Left lobe of liver (tissue), 2 donors: ENCODE measurements around the gene NFATC4. TPM values are rescaled to one million over a fixed set of nuclear protein-coding genes. Genes with fewer than 3 reads are reported as not detected.

Source experiments
- ATAC-seq: fragments of 200-7000 bp; cut with Tn5 transposase; one replicate; pipeline ENCODE4 v1.9.1; 2020; ENCODE audit warnings: mild to moderate bottlenecking, moderate library complexity
- DNase-seq: peaks from one replicate; pipeline ENCODE4 v3.0.0-alpha.2; 2020; ENCODE audit warnings: low spot score
- total RNA-seq: library from RNA; stranded (reverse); gene quantifications from one replicate; pipeline ENCODE4 v1.2.1, GENCODE V29; 2021
- donor health status: DM: no; HTN: no; CAD: no; lungs with moderate emphysema.
- donor health status: DM: no; HTN: yes; CAD: no.

The NFATC4 gene
- total RNA-seq, 1 donor from 2014 or later: 1.4 TPM

DNA sequence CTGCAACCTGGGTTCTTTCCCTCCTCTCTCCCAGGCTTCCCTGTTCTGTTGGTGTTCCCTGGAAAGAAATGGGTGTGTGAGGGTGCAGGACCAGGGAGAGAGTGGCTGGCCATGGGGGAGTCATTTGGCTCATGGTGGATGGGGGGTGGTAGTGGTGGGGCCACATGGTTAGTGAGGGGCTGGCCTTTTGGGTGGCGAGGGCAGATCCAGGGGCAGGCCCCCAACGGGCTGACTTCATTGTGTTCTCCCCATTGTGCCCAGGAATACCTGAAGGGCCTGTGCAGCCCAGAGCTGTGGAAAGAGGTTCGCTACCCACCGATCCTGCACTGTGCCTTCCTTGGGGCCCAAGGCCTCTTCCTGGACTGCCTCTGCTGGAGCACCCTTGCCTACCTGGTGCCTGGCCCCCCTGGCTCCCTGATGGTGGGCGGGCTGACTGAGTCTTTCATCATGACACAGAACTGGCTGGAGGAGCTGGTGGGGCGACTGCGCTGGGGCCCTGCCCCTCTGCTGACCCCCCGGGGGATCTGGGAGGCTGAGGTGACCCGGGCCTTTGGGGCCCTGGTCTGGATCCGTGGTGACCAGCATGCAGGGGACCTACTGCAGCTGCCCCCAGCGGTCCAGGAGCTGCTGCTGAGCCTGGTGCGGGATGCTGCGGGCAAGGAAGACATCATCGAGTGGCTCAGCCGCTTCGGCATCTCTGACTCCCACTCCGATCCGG is 39.8 kb downstream of the NFATC4 start:
- no peak for DNase-seq
- no peak for ATAC-seq

DNA sequence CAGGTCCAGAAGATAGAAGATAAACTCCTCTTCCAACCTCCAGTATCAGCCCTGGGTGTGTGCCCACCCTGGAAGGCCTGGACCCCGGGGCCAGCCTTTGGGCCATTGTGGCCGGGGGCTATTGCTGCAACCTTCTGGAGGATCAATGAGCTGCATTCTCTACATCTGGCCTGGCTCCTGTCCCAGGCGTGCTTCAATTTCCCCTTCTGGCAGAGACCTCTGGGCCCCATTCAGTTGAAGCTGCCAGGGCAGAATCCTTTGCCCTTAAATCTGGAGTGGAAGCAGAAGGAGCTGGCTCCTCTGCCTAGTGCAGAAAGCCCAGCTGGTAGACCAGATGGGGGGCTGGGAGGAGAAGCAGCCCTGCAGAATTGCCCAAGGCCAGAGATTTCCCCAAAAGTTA is 40.8 kb downstream of the NFATC4 start:
- DNase-seq (no peak), ATAC-seq (no peak)

DNA sequence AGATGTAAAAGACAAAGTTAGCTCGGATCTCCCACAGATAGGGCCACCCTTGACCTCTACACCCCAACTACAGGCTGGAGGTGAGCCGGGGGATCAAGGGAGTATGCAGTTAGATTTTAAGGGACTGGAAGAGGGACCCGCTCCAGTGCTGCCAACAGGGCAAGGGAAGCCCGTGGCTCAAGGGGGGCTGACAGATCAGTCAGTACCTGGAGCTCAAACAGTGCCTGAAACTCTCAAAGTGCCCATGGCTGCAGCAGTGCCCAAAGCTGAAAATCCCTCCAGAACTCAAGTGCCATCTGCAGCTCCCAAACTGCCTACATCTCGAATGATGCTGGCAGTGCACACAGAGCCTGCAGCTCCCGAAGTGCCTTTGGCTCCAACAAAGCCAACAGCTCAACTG is 41.2 kb downstream of the NFATC4 start:
- ATAC-seq (no peak), DNase-seq (no peak)

DNA sequence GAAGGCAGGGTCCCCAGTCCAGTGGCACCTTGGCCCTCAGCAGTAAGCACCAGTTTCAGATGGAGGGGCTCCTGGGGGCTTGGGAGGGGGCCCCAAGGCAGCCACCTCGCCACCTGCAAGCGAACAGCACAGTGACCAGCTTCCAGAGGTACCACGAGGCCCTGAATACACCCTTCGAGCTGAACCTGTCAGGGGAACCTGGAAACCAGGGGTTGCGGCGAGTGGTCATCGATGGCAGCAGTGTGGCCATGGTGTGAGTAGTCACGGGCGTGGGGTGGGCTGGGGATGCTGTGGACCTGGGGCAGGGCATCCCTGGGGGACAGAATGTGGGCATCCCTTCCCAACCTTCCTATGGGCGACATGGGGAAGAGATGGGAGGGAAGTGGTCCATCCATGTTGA is 42.0 kb downstream of the NFATC4 start:
- no peak for DNase-seq
- ATAC-seq: no peak

DNA sequence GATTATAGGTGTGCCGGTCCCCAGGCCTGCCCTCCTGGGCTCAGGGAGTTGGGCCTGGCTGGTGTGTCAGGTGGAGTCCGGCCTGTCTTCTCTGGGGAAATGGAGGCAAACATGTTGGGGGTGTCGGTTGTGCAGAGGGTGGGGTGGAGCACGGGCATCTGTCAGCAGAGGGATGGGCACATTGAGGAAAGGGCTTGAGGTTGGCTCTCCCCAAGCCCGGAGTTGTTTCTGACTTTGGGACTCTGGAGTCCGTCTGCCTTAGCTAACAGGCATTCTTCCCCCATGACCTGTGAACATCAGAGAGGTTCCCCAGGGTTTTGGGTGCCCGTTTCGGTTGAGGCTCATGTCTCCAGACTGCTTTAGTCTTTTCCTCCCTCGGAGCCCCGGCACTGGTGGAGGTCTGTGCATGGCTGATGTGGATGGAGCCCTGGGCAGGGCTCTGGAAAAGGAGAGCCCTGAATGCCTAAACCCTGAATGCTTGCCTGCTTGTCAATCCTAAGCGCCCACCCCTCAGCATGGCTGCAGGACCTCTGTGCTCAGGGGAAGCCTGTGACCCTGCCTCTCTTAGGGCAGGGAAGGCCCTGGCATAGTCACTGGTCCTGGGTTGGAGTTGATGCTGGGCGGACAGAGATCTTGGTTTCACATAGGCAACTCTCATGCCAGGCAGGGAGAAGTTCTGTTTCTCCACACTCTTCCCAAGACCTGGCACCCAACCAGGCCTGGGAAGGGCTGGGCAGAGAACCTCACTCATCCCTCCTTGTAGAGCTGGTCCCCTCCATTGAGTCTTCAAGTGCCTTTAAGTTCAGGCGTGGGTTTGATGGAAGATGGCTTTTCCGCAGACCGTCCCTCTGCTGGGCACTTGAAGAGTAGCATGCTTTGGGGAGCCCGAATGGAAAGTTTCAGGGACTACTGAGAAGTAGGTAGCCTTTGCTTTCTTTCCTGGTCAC is 43.7 kb downstream of the NFATC4 start:
- ATAC-seq (peak; percentile 82), DNase-seq (no peak)

DNA sequence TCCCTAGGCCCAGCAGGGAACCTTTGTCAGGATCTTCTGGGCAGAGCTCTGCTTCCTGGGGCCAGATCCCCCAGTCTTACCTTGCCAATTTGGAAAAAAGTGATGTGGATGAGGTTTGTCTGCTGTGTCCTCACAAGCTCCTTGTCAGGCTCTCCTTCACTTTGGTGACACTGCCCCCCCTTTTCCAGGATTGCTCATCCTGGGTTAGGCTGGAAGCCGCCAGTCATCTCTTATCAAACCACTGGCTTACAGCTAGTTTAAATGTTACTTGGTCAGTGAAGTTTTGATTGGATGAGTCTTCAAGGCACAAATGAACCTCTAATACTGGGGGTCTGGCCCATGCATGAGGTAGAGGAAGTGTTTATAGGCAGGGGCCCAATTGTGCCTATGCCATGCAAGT is 46.1 kb downstream of the NFATC4 start:
- no peak for ATAC-seq
- no peak for DNase-seq

DNA sequence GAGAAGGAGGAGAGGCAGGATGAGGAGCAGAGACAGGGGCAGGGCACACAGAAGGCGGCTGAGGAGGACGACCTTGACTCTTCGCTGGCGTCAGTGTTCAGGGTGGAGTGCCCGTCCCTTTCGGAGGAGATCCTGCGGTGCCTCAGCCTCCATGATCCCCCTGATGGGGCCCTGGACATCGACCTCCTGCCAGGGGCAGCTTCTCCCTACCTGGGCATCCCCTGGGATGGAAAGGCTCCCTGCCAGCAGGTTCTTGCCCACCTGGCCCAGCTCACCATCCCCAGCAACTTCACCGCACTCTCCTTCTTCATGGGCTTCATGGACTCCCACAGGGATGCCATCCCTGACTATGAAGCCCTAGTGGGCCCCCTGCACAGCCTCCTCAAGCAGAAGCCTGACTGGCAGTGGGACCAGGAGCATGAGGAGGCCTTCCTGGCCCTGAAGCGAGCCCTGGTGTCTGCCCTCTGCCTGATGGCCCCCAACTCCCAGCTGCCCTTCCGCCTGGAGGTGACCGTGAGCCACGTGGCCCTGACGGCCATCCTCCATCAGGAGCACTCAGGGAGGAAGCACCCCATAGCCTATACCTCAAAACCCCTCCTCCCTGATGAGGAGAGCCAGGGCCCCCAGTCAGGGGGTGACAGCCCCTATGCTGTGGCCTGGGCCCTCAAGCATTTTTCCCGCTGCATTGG is 46.9 kb downstream of the NFATC4 start:
- ATAC-seq: no peak
- DNase-seq: no peak

DNA sequence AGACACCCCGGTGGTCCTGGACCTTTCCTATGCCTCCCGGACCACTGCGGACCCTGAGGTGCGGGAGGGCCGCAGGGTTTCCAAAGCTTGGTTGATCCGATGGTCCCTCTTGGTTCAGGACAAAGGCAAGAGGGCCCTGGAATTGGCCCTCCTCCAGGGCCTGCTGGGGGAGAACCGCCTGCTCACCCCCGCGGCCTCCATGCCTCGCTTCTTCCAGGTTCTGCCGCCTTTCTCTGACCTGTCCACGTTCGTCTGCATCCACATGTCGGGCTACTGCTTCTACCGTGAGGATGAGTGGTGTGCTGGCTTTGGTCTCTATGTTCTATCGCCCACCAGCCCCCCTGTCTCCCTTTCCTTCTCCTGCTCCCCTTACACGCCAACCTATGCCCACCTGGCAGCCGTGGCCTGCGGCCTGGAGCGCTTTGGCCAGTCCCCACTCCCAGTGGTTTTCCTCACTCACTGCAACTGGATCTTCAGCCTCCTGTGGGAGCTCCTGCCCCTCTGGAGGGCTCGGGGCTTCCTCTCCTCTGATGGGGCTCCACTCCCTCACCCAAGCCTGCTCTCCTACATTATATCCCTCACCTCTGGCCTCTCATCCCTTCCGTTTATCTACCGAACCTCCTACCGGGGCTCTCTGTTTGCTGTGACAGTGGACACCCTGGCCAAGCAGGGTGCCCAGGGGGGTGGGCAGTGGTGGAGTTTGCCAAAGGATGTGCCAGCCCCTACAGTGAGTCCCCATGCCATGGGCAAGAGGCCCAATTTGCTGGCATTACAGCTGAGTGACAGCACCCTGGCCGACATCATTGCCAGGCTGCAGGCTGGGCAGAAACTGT is 47.7 kb downstream of the NFATC4 start:
- no peak for DNase-seq
- ATAC-seq: no peak

DNA sequence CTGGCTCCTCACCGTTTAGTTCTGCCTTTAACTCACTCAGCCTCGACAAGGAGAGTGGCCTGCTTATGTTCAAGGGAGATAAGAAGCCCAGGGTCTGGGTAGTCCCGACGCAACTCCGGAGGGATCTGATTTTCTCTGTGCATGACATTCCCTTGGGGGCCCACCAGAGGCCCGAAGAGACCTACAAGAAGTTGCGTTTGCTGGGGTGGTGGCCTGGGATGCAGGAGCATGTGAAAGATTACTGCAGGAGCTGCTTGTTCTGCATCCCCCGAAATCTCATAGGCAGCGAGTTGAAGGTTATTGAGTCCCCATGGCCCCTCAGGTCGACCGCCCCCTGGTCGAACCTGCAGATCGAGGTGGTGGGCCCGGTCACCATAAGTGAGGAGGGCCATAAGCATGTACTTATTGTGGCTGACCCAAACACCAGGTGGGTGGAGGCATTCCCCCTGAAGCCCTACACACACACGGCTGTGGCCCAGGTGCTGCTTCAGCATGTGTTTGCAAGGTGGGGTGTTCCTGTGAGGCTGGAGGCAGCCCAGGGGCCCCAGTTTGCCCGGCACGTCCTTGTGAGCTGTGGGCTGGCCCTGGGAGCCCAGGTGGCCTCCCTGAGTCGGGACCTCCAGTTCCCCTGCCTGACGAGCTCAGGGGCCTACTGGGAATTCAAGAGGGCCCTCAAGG is 48.4 kb downstream of the NFATC4 start:
- no peak for ATAC-seq
- no peak for DNase-seq

DNA sequence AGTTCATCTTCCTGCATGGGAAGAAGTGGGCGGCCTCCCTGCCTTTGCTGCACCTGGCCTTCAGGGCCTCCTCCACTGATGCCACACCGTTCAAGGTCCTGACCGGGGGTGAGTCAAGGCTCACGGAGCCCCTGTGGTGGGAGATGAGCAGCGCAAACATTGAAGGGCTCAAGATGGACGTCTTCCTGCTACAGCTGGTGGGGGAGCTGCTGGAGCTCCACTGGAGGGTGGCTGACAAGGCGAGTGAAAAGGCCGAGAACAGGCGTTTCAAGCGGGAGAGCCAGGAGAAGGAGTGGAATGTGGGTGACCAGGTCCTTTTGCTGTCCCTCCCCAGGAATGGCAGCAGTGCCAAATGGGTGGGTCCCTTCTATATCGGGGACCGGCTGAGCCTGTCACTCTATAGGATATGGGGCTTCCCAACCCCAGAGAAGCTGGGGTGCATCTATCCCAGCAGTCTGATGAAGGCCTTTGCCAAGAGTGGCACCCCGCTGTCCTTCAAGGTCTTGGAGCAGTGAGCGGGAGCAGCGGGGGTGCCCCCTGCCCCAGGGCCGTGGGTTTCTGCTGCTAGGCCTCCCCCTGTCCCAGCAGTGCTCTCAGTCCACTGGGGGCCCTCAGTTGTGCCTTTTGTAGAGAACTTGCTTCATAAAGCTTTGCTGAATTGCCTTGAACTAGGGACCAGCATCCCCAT is 49.1 kb downstream of the NFATC4 start:
- ATAC-seq: no peak
- DNase-seq: no peak

DNA sequence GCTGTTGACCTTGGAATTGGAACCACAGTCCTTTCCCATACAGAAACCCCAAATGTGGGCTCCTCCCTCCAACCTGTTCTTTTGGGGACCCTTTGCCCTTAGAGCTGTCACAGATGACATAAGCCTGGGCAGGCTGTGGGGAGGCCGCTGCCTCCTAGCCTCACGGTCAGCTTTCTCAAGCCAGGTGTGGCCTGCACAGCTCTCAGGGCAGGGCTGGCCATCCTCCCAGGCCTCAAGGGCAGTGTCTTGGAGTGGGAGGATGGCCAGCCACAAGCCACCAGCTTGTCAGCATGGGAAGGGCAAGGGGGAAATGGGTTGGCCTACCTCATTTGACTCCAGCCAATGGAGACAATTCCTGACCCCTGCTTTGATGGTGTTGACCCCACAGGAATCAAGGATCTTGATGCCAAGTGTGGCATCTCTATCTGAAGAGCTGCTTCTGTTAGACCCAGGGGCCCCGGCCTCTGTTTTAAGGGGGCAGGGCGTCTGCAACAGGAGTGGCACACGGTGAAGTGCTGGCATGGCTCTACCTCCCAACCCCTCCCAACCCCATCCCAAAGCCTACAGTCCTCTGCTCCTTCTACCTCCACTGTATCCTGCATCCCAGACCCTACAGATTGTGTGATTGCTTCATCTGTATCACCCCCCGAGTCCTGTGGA is 50.0 kb downstream of the NFATC4 start:
- ATAC-seq (no peak), DNase-seq (no peak)

DNA sequence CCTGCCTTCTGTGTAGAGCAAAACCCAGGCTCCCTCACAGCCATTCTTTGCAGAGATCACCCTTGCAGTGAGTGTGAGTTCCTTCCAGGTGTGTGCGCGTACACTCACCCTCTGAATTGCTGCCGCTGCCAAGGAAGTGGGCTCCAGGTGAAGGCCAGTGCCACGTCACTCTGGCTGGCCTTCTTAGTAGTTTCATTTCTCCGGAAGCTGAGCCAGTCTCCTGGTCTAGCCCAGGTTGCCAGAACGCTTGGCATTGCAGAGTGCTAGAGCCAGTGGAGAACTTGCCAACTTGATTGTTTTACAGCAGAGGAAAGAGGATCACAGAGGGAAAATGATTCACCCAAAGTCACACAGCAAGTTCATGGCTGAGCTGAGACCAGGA is 50.5 kb downstream of the NFATC4 start:
- DNase-seq: peak; percentile 77
- peak; percentile 89 for ATAC-seq

DNA sequence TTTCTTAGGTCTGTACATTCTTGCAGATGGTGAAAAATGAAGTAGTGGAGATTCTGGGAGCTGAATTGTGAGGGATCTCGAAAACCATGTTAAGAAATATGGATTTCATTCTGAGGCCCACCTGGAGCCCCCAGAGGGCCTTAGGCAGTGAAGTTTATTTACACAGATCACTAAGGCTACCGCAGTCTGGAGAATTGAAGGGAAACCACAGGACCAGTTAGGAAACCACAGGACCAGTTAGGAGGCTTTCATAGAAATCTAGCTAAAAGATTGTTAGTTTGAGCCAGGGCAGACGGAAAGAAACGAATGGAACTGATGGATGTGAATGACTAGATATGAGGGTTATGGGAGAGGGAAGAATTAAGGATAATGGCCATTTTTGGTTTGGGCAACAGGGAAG is 54.3 kb downstream of the NFATC4 start:
- no peak for DNase-seq
- no peak for ATAC-seq

DNA sequence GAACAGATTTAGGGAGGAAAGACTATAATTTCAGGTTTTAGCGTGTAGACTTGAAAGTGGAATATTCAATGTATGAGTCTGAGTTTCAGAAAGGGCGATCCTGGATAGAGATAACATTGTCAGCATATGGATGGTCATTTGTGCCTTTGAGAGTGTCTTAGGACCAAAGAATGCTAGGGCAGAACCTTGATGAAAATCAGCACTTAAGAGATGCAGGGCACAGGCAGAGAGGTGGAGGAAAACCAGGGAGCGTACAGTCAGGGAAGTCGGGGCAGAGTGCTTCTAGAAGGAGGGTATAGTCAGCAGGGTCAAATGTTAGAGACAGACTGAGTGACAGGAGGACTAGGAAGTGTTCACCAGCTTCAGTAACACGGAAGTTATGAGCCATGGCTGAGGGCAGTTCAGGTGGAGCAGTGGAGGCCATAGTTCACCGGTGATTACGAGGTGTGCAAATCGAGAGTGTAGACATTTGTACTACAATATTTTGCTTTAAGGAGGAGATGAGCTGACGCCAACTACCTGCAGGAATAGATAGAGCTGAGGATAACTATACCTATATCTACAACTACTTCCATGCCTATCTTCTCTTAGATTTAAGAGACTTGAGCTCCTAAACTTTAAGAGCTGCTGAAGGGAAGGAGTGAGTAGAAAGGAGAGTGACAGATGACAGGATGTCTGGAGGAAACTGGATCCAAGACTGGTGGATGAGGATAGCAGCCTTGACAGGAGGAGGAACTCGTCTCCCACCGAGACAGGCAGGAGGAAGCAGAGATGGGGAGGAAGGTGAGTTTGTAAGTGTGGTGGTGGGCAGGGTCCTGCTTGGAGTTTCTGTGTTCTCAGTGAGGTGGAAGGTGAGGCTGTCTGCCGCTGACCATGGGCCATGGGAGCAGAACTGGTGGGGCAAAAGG is 55.0 kb downstream of the NFATC4 start:
- no peak for ATAC-seq

DNA sequence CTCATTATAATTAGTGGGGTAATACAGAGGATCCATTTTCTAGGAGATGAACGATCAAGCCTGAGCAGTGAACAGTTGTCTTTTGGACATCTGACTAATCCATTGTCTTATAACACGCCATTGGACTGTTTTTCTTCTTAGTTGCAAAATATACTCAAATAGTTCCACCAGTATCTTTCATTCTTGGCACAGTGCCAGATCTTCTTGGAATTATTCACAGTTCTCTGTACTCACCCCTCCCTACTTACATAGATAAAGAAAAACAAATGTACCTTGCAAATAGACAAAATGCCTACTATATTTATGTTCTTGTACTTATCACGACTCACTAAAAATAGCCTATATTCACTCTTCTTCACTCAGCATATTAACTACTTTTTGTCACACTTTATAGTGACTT is 57.7 kb downstream of the NFATC4 start:
- DNase-seq: no peak
- ATAC-seq: no peak

More for the DNA sequence above, 55.0 kb downstream of the NFATC4 start:
- DNase-seq: no peak

DNA sequence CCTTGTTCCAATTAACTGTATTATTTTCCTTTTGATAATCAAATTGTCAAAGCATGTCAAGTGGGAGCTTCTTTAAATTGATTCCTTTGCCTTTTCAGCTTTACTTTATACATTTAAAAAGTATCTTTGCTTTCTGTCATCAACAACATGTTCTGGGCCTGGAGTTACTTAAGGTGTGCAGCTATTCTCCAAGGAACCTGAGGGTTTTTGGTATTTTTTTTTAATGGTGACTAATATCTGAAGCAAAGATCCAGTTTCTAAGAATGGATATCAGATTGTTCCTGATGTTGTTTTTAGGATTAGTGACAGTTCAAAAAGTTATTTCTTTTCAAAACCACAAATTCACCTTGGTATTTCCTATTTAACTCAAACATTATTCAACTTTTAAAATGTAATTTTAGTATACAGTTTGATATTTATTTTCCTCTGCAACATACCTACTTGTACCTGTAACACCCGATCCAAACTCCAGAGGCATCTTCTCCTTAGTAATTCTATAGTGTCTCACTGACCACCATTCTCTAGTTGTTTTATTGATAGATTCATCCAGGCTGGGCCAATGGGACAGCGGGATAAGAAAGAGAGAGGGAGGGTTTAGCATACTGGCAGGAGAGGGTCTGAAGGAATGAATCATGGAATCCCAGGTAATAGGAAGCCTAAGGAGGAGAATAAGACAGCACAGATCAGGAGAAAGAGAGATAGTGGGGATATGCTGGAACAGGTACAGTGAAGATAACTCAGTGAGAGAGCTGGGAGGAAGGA is 58.3 kb downstream of the NFATC4 start:
- no peak for ATAC-seq
- no peak for DNase-seq

DNA sequence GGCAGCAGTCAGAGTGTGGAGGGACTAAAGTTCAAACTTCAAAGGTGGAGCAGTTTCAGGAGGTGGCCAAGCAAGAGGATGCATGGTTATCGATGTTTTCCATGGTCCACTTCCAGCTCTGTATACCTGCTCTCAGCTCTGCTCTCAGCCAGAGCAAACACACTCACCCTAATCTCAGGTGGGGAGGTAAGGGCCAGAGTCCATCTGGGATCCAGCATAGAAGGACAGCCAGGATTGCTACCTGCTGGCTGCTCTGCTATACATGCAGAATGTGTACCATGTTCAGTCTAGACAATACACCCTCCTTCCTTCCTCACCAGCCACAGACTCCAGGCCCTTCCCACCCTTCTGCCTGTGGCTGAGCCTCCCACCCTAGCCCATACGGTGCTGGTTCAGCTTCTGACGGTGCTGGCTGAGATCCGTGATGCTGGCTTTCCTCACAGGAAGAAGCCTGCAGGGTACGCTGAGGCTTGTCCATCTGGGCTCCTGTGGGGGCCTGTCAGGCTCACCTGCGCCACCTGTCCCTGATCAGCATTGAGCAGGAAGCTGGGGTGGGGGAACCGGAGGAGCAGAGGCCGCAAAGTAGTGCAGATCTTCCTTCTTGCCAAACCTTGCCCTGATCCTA is 59.0 kb downstream of the NFATC4 start:
- ATAC-seq (peak; percentile 70), DNase-seq (peak; percentile 88)
